ENCODE data around the gene RALA. TPM values are rescaled to one million over a fixed set of nuclear protein-coding genes. Genes with fewer than 3 reads are reported as not detected.

The RALA gene
- polyA plus RNA-seq, 1 experiment = 59.2 TPM

DNA sequence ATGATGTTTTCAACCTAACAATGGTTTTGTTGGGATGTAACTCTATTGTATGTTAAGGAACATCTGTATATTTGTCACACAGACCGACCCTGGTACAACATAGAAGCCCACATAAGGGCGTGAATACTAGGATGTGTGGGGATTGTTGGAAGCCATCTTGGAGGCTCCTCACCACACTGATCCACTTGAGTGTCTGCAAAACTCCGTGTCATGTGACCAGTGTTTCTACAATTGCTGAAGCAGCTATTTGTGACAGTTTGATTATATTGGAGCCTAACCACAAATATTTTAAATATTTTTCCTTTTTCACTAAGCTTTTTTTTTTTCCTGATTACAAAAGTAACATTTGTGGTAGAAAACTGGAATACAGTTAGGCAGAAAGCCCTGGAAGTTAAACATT, 27.9 kb downstream of the RALA start:
- ChIA-PET CTCF (interaction anchor here (0.6 kb wide), 2 partner anchors 19 to 241 kb away, joined by 3 read pairs; no protein-coding TSS in a partner anchor), POLR2A (interaction anchor here (0.7 to 1.0 kb wide), 2 partner anchors 32 to 82 kb away, joined by 4 to 5 read pairs; no protein-coding TSS in a partner anchor)
- peak; percentile 71 for DNase-seq (ENCODE audit: low read depth, low spot score)
- no peaks in the 10 kb centered on the region for H3K9me3 ChIP-seq (ENCODE audit: control insufficient read depth, insufficient read depth, low read length)
- H3K27me3 ChIP-seq (ENCODE audit: control insufficient read depth, insufficient read depth, low read length) = no peaks in the 10 kb centered on the region
- H3K4me3 ChIP-seq (ENCODE audit: low read depth, low read length) = no peak overlapping the region
- H3K27ac ChIP-seq (ENCODE audit: low read depth, low read length) = no peak overlapping the region
- TF ChIP-seq, protein P1, sequence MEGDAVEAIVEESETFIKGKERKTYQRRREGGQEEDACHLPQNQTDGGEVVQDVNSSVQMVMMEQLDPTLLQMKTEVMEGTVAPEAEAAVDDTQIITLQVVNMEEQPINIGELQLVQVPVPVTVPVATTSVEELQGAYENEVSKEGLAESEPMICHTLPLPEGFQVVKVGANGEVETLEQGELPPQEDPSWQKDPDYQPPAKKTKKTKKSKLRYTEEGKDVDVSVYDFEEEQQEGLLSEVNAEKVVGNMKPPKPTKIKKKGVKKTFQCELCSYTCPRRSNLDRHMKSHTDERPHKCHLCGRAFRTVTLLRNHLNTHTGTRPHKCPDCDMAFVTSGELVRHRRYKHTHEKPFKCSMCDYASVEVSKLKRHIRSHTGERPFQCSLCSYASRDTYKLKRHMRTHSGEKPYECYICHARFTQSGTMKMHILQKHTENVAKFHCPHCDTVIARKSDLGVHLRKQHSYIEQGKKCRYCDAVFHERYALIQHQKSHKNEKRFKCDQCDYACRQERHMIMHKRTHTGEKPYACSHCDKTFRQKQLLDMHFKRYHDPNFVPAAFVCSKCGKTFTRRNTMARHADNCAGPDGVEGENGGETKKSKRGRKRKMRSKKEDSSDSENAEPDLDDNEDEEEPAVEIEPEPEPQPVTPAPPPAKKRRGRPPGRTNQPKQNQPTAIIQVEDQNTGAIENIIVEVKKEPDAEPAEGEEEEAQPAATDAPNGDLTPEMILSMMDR (IDR thresholded peaks at IDR 0.05; ENCODE audit: low read depth, low read length) = no peak

DNA sequence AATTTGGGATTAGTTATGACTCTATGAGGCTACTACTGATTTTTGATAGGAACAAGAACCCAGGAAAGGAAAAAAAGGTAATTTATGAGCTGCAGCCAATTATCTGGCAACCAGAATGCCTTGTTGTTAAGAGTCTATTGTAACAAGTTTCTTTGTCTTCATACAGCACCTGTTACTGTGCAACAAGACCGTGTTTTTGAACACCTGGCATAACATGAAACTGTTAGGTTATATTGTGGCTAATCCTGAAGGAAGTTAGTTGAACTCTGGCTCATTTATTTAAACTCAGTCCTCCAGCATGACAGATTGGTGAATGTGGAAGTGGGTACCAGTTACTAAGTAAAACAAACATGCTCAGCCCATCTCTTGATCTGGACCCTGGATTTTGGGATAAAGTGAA, 33.0 kb downstream of the RALA start:
- TF ChIP-seq, protein P1 (IDR thresholded peaks at IDR 0.05; ENCODE audit: low read depth, low read length) = no peak
- POLR2A ChIA-PET = no interaction called here

DNA sequence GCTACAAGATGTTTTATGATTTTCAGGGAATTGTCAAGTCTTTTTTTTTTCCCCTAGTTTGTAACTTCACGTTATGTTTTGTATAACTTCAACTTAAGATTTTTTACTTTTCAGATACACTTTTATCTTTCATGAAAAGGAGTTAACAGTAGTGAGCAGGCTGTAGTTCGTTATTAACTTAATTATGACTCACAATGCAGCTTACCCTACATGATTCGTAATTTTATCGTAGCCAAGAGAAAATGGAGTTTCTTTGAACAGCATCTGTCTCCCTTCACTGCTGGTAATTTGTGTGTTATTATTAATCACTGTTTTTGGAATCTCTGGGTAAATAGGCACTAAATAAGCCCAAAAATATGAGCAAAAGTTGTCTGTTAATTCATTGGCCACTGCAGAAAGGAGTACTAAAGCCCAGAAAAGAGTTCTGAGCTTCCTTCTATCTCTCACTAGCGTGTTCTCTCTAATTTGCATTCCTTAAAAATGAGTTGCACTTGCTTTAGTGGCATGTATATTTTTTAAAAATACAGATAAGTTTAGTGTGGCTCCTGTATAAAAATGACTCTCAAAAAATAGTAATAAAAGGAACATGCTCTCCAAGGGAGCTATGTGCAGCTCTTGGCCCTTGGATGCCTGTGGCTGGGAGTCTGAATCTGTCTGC, 36.1 kb downstream of the RALA start:
- ChIA-PET POLR2A (no interaction called here), CTCF (interaction anchor here (0.5 to 0.8 kb wide), 2 partner anchors 12 to 24 kb away, joined by 3 to 4 read pairs; no protein-coding TSS in a partner anchor)
- H3K9me3 ChIP-seq (ENCODE audit: control insufficient read depth, insufficient read depth, low read length) = peaks cover 8% of the 10 kb centered on the region; the same call in 1 of the 2 replicates
- H3K27me3 ChIP-seq (ENCODE audit: control insufficient read depth, insufficient read depth, low read length) = no peaks in the 10 kb centered on the region
- TF ChIP-seq, protein P1 (IDR thresholded peaks at IDR 0.05; ENCODE audit: low read depth, low read length) = no peak
- DNase-seq (ENCODE audit: low read depth, low spot score) = no peak
- H3K4me3 ChIP-seq (ENCODE audit: low read depth, low read length) = no peak overlapping the region
- peak overlapping the region; percentile 11 for H3K27ac ChIP-seq (ENCODE audit: low read depth, low read length)

More for the DNA sequence above, 33.0 kb downstream of the RALA start:
- no peak overlapping the region for H3K27ac ChIP-seq (ENCODE audit: low read depth, low read length)
- no peaks in the 10 kb centered on the region for H3K27me3 ChIP-seq (ENCODE audit: control insufficient read depth, insufficient read depth, low read length)
- H3K4me3 ChIP-seq (ENCODE audit: low read depth, low read length) = no peak overlapping the region
- CTCF ChIA-PET = no interaction called here
- peaks cover under 1% of the 10 kb centered on the region; the same call in 1 of the 2 replicates for H3K9me3 ChIP-seq (ENCODE audit: control insufficient read depth, insufficient read depth, low read length)
- no peak for DNase-seq (ENCODE audit: low read depth, low spot score)

DNA sequence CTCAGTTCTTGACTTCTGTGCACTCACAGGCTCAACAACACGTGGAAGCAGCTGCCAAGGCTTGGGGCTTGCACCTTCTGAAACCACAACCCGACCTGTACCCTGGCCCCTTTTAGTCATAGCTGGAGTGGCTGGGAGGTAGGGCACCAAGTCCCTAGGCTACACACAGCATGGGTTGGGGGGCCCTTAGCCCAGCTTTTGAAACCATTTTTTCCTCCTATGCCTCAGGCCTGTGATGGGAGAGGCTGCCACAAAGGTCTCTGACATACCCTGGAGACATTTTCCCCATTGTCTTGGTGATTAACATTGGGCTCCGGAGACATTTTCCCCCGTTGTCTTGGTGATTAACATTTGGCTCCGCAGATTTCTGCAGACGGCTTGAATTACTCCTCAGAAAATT, 38.6 kb downstream of the RALA start:
- POLR2A ChIA-PET = no interaction called here
- CTCF ChIA-PET = no interaction called here
- no peak for DNase-seq (ENCODE audit: low read depth, low spot score)
- Histone ChIP-seq H3K9me3 (ENCODE audit: control insufficient read depth, insufficient read depth, low read length) (peaks cover 8% of the 10 kb centered on the region; the same call in 1 of the 2 replicates), H3K27me3 (ENCODE audit: control insufficient read depth, insufficient read depth, low read length) (no peaks in the 10 kb centered on the region), H3K27ac (ENCODE audit: low read depth, low read length) (no peak overlapping the region), H3K4me3 (ENCODE audit: low read depth, low read length) (no peak overlapping the region)
- TF ChIP-seq, protein P1 (IDR thresholded peaks at IDR 0.05; ENCODE audit: low read depth, low read length) = no peak

DNA sequence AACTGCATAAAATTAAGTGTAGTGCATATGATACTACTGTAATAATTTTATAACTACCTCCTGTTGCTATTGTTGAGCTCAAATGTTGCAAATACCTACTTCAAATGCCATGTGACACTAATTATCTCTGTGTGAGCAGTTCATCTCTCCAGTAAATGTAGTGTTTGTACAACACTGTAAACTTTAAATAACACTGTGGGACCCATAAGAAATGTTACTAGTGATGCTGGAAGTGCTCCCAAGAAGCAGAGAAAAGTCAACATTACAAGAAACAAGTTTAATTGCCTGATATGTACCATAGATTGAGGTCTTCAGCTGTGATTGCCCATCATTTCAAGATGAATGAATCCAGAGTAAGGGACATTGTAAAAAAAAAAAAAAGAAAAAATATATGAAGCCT, 39.9 kb downstream of the RALA start:
- peaks cover 8% of the 10 kb centered on the region; the same call in 1 of the 2 replicates for H3K9me3 ChIP-seq (ENCODE audit: control insufficient read depth, insufficient read depth, low read length)
- H3K27ac ChIP-seq (ENCODE audit: low read depth, low read length) = no peak overlapping the region
- CTCF ChIA-PET = interaction anchor here (1.0 kb wide), 1 partner anchor 83 kb away, joined by 3 read pairs; no protein-coding TSS in a partner anchor
- TF ChIP-seq, protein P1 (IDR thresholded peaks at IDR 0.05; ENCODE audit: low read depth, low read length) = no peak
- no peak overlapping the region for H3K4me3 ChIP-seq (ENCODE audit: low read depth, low read length)
- DNase-seq (ENCODE audit: low read depth, low spot score) = no peak
- H3K27me3 ChIP-seq (ENCODE audit: control insufficient read depth, insufficient read depth, low read length) = no peaks in the 10 kb centered on the region
- POLR2A ChIA-PET = no interaction called here
